HG03175 (cell line): ENCODE data around the gene ENHO.
"Not testable (repeated sequence)": the region's sequence is repeated elsewhere in the genome, so short reads cannot be mapped to it uniquely, and the experiment has no call there.

ENCODE experiments used
- ATAC-seq: cut with Tn5 transposase; IDR thresholded peaks from one replicate; pipeline ENCODE4 v1.9.1; 2021; ENCODE audit warnings: mild to moderate bottlenecking, moderate library complexity; ENCODE audit not compliant: unreplicated experiment

ENHO gene

DNA sequence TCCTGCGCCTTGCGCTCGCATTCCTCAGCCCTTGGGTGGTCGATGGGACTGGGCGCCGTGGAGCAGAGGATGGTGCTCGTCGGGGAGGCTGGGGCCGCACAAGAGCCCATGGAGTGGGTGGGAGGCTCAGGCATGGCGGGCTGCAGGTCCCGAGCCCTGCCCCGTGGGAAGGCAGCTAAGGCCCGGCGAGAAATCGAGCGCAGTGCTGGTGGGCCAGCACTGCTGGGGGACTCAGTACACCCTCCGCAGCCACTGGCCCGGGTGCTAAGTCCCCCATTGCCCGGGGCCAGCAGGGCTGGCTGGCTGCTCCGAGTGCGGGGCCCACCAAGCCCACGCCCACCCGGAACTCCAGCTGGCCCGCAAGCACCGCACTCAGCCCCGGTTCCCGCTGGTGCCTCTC is 40.0 kb downstream of the ENHO start:
- not testable (repeated sequence) for ATAC-seq

- not testable (repeated sequence) for ATAC-seq
These were observed 41.2 kb downstream of the ENHO start for GRCh38 chr9:34481620-34482019.

- ATAC-seq = no peak
These were observed 43.3 kb downstream of the ENHO start for GRCh38 chr9:34479431-34479866.

- ATAC-seq = no peak
These were observed 45.2 kb downstream of the ENHO start for GRCh38 chr9:34477541-34477940.

- ATAC-seq = no peak
These were observed 47.7 kb downstream of the ENHO start for GRCh38 chr9:34475097-34475496.
